Activated T-helper 9 cell treated with anti-CD3 and anti-CD28 coated beads, Interleukin-2, amount 50 U/mL, for 16 hours (primary cell): Measurements from ENCODE around the gene KSR1.

Experiments
- DNase-seq: peaks from one replicate; pipeline ENCODE4 v3.0.0-alpha.2; 2020; ENCODE audit warnings: low read depth

KSR1 gene

GRCh38 chr17:27473748-27474609 is 17.7 kb downstream of the KSR1 start:
- peak; percentile 77 for DNase-seq

GRCh38 chr17:27475070-27475673 is 18.9 kb downstream of the KSR1 start:
- DNase-seq = peak; percentile 56

- no peak for DNase-seq
Observed at GRCh38 chr17:27475981-27476895, 20.0 kb downstream of the KSR1 start.

DNA sequence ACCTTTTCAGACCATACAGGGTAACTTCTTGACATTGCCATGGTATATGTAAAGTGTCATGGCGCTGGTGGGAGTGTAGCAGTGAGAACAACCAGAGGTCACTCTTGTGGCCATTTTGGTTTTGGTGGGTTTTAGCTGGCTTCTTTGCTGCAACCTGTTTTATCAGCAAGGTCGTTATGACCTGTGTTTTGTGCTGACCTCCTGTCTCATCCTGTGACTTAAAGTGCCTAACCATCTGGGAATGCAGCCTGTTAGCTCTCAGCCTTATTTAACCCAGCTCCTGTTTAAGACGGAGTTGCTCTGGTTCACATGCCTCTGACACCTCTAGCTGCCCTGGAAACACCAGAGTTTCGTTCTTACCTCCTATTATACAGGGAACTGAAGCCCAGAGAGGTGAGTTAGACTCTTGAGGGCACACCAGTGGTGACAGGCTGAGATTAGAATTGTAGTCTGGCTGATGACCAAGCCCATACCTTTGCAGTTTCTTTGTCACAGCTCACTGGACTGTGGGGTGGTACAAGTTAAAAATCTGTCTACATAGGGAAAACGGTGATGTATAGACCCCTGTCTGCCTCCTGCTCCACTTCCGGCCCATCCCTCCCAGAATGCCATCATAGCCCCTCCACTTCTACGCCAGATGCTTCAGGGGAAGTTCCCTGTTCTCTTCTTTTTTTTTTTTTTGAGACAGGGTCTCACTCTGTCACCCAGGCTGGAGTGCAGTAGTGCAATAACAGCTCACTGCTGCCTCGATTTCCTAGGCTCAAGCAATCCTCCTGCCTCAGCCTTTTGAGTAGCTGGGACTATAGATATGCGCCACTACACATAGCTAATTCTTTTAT is 21.0 kb downstream of the KSR1 start:
- no peak for DNase-seq

DNA sequence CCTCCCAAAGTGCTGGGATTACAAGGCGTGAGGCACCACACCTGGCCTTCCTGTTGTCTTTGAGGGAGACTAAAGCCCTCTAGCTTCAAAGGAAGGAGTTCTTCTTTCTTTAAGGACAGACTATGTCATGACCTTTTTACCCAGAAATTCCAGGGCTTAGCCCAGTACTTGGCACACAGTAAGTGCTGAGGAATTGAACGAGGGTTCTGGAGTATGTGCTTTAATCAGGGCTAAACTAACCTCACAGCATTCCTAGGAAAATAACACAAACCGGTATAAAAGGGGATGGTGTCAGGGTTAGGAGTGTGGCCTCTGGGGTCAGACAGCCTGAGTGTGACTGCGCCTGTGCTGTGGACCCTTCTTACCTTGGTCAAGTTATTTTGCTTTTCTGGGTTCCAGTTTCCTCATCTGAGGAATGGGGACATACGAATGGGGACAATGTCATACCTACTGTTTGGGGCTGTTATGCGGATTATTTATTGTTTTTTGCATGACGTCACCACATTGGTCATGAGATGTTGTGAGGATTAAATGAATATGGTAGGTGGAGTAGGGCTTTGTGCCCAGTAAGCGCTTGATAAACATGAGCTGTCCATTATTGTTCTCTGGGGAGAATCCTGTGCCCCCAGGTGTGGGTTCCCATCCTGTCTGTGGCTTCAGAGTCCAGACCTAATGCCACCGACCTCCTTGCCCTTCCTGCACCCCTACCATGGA is 21.9 kb downstream of the KSR1 start:
- DNase-seq = no peak

GRCh38 chr17:27478901-27479538 is 22.8 kb downstream of the KSR1 start:
- no peak for DNase-seq

- DNase-seq = no peak
Observed at GRCh38 chr17:27479838-27480237, 23.6 kb downstream of the KSR1 start.

DNA sequence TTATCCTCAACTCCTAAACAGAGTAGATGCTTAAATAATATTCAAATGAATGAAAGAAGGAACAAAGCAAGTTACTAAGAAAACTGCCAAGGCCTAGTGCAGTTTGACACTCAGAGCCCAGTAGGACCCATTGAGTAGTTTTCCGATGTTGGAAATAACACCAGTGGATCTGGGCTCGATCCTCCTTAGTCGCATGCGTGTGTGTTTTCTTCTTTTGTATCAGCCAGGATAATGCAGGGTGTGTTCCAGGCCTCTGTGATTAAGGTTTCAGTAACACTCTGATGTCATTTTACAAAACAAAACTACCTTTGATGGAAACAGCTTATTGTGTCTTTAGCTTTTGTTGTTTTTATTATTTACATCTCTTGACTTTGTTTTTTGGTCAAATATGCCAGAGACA is 24.5 kb downstream of the KSR1 start:
- DNase-seq = no peak

- no peak for DNase-seq
Observed at GRCh38 chr17:27481327-27481726, 25.1 kb downstream of the KSR1 start.

DNA sequence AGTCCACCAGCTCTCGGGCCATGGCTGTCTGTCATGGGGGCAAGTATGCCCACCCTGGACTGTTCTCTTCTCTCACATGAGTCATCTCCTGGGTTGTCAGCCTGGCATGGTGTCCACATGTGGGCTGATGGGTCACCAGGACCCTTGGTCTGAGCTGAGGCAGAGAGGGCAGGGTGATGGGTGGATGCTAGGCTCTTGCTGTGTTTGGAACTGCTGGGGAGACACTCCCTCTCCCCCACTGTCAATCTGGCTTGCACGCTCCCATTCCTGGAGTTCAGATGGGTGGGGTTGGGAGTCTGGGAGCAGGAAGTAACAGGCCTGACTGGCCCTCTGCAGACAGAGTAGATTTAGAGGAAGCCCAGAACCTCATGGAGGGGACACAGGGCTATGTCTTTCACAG is 28.9 kb downstream of the KSR1 start:
- DNase-seq = no peak

- no peak for DNase-seq
Observed at GRCh38 chr17:27485716-27486495, 29.7 kb downstream of the KSR1 start.

GRCh38 chr17:27486741-27487140 is 30.5 kb downstream of the KSR1 start:
- no peak for DNase-seq

- DNase-seq = no peak
Observed at GRCh38 chr17:27488231-27488630, 32.0 kb downstream of the KSR1 start.

GRCh38 chr17:27489045-27489715 is 32.9 kb downstream of the KSR1 start:
- no peak for DNase-seq

DNA sequence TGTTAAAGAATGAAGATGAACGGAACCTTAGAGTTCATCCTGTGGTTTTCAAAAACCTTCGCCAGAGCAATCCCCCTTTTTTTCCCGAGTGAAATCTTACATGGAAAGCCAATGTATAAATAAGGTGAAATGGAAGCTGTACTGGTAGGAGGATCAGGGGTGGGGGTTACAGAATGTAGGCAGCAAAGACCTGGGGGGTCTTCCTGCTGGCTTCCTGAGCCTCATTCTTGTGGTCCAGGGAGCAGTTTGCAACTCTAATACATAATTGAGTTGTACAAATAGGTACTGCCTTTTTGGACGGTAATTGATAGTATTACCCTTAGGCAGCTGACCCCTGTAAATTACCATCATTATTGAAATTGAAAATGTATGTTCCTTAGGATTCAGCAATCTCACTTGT is 34.1 kb downstream of the KSR1 start:
- no peak for DNase-seq

DNA sequence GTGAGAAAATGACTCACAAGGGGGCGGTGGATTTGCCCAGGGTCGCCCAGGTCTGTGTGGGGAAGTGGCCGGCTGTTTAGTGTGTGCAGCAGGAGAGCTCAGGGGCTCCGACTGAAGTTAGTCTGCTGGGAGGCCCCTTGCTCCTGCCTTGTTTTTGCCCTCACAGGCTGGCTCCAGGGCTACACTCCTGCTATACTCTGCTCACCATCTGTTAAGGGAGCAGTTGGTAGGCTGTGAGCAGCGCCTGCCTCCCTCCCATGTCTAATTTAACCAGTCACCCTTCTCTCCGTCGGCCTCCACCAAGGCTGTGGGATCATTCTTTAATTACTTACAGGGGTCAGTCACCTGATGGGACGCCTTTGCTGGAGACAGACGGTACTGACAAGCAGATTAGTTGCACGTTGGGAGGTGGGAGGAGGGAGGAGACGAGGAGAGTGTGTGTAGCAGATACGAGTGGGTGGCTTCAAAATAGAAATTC is 35.5 kb downstream of the KSR1 start:
- DNase-seq = no peak

GRCh38 chr17:27492470-27492869 is 36.2 kb downstream of the KSR1 start:
- DNase-seq = no peak

GRCh38 chr17:27493088-27493487 is 36.8 kb downstream of the KSR1 start:
- no peak for DNase-seq
